WTC11 (cell line): ENCODE measurements around the gene MIB2. TPM values are rescaled to one million over a fixed set of nuclear protein-coding genes. Genes with fewer than 3 reads are reported as not detected.
A peak's percentile ranks its signal among the peaks of the same experiment; 100 is the strongest.

ENCODE experiments used
- ATAC-seq: fragments of 200-7000 bp; cut with Tn5 transposase; 2 replicates; pipeline ENCODE4 v1.10.0; 2021; ENCODE audit warnings: mild to moderate bottlenecking, moderate library complexity
- CTCF ChIA-PET: fragments of 300-600 bp; sonication (Branson Sonifier 250); formaldehyde crosslinking; loops from one replicate; lab custom pipeline; 2021; ENCODE audit warnings: antibody characterized with exemption; lab: Charles Lee
- POLR2A ChIA-PET: fragments of 350-600 bp; sonication (Branson Sonifier 250); formaldehyde crosslinking; loops from one replicate; lab custom pipeline; 2021; ENCODE audit warnings: antibody characterized with exemption; lab: Charles Lee
- DNase-seq: peaks from one replicate; pipeline ENCODE4 v3.0.0; 2021; ENCODE audit warnings: low spot score
- H3K27ac Mint-ChIP-seq: 2 replicates; pipeline ENCODE4 v1.8.0; 2021; ENCODE audit warnings: mixed read lengths
- H3K27me3 Mint-ChIP-seq: 2 replicates; pipeline ENCODE4 v1.8.0; 2021; ENCODE audit warnings: low read depth, mild to moderate bottlenecking, moderate library complexity, mixed read lengths
- H3K36me3 Mint-ChIP-seq: 2 replicates; pipeline ENCODE4 v1.8.0; 2021; ENCODE audit warnings: mixed read lengths
- H3K4me1 Mint-ChIP-seq: 2 replicates; pipeline ENCODE4 v1.8.0; 2022; ENCODE audit warnings: mixed read lengths
- H3K4me3 Mint-ChIP-seq: 2 replicates; pipeline ENCODE4 v1.8.0; 2021; ENCODE audit warnings: mild to moderate bottlenecking, moderate library complexity, mixed read lengths
- H3K9me3 Mint-ChIP-seq: 2 replicates; pipeline ENCODE4 v1.8.0; 2021; ENCODE audit warnings: mixed read lengths
- AFF4 ChIP-seq: sonication (generic); formaldehyde crosslinking; IDR thresholded peaks from 2 replicates; pipeline ENCODE4 v1.8.1; 2023; ENCODE audit warnings: mild to moderate bottlenecking, missing genetic modification reagents, borderline replicate concordance
- CDX4 ChIP-seq: fragments of 250-450 bp; sonication (Bioruptor Pico); IDR thresholded peaks from 2 replicates; pipeline ENCODE4 v1.9.0; 2021; ENCODE audit warnings: moderate library complexity, mild to moderate bottlenecking, inconsistent platforms, borderline replicate concordance
- CREM ChIP-seq: sonication (generic); formaldehyde crosslinking; IDR thresholded peaks from 2 replicates; pipeline ENCODE4 v1.8.1; 2022; ENCODE audit warnings: mild to moderate bottlenecking, missing genetic modification reagents, moderate library complexity
- E2F5 ChIP-seq: sonication (generic); formaldehyde crosslinking; IDR thresholded peaks from 2 replicates; pipeline ENCODE4 v1.8.1; 2022; ENCODE audit warnings: mild to moderate bottlenecking, moderate library complexity, missing genetic modification reagents
- FOXP1 ChIP-seq: sonication (generic); formaldehyde crosslinking; IDR thresholded peaks from 2 replicates; pipeline ENCODE4 v1.8.0; 2022; ENCODE audit warnings: missing genetic modification reagents, mild to moderate bottlenecking, moderate library complexity, borderline replicate concordance
- GTF2I ChIP-seq: fragments of 250-450 bp; sonication (Bioruptor Pico); conservative IDR thresholded peaks from 2 replicates; pipeline ENCODE4 v1.4.0; 2021; ENCODE audit warnings: mild to moderate bottlenecking
- MYBL2 ChIP-seq: sonication (generic); formaldehyde crosslinking; IDR thresholded peaks from 2 replicates; pipeline ENCODE4 v1.8.1; 2023; ENCODE audit warnings: mild to moderate bottlenecking, moderate library complexity, missing genetic modification reagents
- NFATC4 ChIP-seq: fragments of 250-450 bp; sonication (Bioruptor Pico); IDR thresholded peaks from 2 replicates; pipeline ENCODE4 v1.9.0; 2021; ENCODE audit warnings: mild to moderate bottlenecking
- NFYB ChIP-seq: sonication (generic); formaldehyde crosslinking; conservative IDR thresholded peaks from 2 replicates; pipeline ENCODE4 v1.8.0; 2022; ENCODE audit warnings: low read depth, missing genetic modification reagents
- PRRX2 ChIP-seq: fragments of 250-450 bp; sonication (Bioruptor Pico); IDR thresholded peaks from 2 replicates; pipeline ENCODE4 v1.8.0; 2021; ENCODE audit warnings: mild to moderate bottlenecking
- RELA ChIP-seq: sonication (generic); formaldehyde crosslinking; IDR thresholded peaks from 2 replicates; pipeline ENCODE4 v1.8.1; 2022; ENCODE audit warnings: missing genetic modification reagents, mild to moderate bottlenecking, borderline replicate concordance
- SP1 ChIP-seq: sonication (generic); formaldehyde crosslinking; conservative IDR thresholded peaks from 2 replicates; pipeline ENCODE4 v1.8.1; 2022; ENCODE audit warnings: missing genetic modification reagents
- ZBTB21 ChIP-seq: sonication (generic); formaldehyde crosslinking; IDR thresholded peaks from 2 replicates; pipeline ENCODE4 v1.8.1; 2023; ENCODE audit warnings: mild to moderate bottlenecking, missing genetic modification reagents, borderline replicate concordance
- ZNF138 ChIP-seq: sonication (generic); formaldehyde crosslinking; conservative IDR thresholded peaks from 2 replicates; pipeline ENCODE4 v1.8.1; 2022; ENCODE audit warnings: mild to moderate bottlenecking, moderate library complexity, missing genetic modification reagents
- ZNF317 ChIP-seq: sonication (generic); formaldehyde crosslinking; IDR thresholded peaks from 2 replicates; pipeline ENCODE4 v1.8.1; 2023; ENCODE audit warnings: low read depth, mild to moderate bottlenecking, moderate library complexity, missing genetic modification reagents, borderline replicate concordance
- ZNF396 ChIP-seq: fragments of 250-450 bp; sonication (Bioruptor Pico); IDR thresholded peaks from 2 replicates; pipeline ENCODE4 v1.8.0; 2021; ENCODE audit warnings: mild to moderate bottlenecking, moderate library complexity, borderline replicate concordance
- total RNA-seq: library from RNA; stranded (reverse); gene quantifications from 3 replicates; pipeline ENCODE4 v1.2.3, GENCODE V29; 2021
- TF ChIP-seq, protein P1 (sequence below): fragments of 250-450 bp; sonication (Bioruptor Pico); IDR thresholded peaks from 2 replicates; pipeline ENCODE4 v1.9.0; 2021; ENCODE audit warnings: mild to moderate bottlenecking
- TF ChIP-seq, protein P2 (sequence below): sonication (generic); formaldehyde crosslinking; IDR thresholded peaks from 2 replicates; pipeline ENCODE4 v1.8.1; 2023; ENCODE audit warnings: mild to moderate bottlenecking, moderate library complexity, missing genetic modification reagents

The MIB2 gene
- total RNA-seq, 1 experiment from 2014 or later, result 90.6 TPM

DNA sequence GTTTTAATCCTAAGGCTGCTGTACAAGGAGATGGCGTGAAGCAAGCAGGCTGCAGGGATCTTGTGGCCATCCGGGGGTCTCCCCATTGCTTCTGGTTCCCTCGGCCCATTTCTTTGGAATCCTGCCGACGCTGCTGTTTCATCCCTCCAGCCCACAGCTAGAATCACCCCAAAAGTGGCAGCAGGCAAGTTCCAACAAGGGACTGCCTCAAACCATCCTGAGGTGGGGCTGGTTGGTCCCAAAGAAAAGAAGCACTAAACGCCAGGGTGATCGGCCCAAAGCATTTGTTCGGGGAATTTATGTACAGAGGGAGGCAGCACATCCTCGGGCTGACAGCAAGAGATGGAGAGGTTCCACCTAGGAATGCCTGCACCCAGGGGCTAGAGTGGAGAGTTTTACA, 4.5 kb upstream of the MIB2 start:
- no peak for ATAC-seq
- POLR2A ChIA-PET, result no interaction called here
- Mint-ChIP-seq H3K36me3 (0 out of 2 replicates have a peak, but pooled peaks cover 5% of the 10 kb centered on the region), H3K4me1 (peaks cover 16% of the 10 kb centered on the region), H3K9me3 (no peaks in the 10 kb centered on the region), H3K27ac (peak overlapping the region; percentile 78; the same call in 1 of the 2 replicates), H3K27me3 (no peaks in the 10 kb centered on the region), H3K4me3 (no peak overlapping the region)
- no peak for DNase-seq
- CTCF ChIA-PET, result no interaction called here
- TF ChIP-seq MYBL2 (CRISPR knock-in tag) (no peak), GTF2I (no peak), RELA (CRISPR knock-in tag) (no peak), SP1 (CRISPR knock-in tag) (no peak), FOXP1 (CRISPR knock-in tag) (no peak), ZNF317 (CRISPR knock-in tag) (no peak), CREM (no peak), AFF4 (CRISPR knock-in tag) (no peak), ZNF396 (CRISPR knock-in tag) (no peak), ZNF138 (no peak), NFATC4 (CRISPR knock-in tag) (no peak), E2F5 (CRISPR knock-in tag) (no peak), ZBTB21 (CRISPR knock-in tag) (no peak), PRRX2 (CRISPR knock-in tag) (no peak), NFYB (CRISPR knock-in tag) (no peak), CDX4 (CRISPR knock-in tag) (no peak)
- TF ChIP-seq, protein P1, sequence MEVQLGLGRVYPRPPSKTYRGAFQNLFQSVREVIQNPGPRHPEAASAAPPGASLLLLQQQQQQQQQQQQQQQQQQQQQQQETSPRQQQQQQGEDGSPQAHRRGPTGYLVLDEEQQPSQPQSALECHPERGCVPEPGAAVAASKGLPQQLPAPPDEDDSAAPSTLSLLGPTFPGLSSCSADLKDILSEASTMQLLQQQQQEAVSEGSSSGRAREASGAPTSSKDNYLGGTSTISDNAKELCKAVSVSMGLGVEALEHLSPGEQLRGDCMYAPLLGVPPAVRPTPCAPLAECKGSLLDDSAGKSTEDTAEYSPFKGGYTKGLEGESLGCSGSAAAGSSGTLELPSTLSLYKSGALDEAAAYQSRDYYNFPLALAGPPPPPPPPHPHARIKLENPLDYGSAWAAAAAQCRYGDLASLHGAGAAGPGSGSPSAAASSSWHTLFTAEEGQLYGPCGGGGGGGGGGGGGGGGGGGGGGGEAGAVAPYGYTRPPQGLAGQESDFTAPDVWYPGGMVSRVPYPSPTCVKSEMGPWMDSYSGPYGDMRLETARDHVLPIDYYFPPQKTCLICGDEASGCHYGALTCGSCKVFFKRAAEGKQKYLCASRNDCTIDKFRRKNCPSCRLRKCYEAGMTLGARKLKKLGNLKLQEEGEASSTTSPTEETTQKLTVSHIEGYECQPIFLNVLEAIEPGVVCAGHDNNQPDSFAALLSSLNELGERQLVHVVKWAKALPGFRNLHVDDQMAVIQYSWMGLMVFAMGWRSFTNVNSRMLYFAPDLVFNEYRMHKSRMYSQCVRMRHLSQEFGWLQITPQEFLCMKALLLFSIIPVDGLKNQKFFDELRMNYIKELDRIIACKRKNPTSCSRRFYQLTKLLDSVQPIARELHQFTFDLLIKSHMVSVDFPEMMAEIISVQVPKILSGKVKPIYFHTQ (CRISPR knock-in tag), result no peak
- TF ChIP-seq, protein P2, sequence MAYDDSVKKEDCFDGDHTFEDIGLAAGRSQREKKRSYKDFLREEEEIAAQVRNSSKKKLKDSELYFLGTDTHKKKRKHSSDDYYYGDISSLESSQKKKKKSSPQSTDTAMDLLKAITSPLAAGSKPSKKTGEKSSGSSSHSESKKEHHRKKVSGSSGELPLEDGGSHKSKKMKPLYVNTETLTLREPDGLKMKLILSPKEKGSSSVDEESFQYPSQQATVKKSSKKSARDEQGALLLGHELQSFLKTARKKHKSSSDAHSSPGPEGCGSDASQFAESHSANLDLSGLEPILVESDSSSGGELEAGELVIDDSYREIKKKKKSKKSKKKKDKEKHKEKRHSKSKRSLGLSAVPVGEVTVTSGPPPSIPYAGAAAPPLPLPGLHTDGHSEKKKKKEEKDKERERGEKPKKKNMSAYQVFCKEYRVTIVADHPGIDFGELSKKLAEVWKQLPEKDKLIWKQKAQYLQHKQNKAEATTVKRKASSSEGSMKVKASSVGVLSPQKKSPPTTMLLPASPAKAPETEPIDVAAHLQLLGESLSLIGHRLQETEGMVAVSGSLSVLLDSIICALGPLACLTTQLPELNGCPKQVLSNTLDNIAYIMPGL, result no peak
- TF ChIP-seq, all 79 proteins: peak for 0
